GDM1 (cell line): Measurements from ENCODE around the gene CENPP.

ENCODE experiments used
- DNase-seq: peaks from one replicate; lab custom pipeline; 2025; lab: John Stamatoyannopoulos, UW

Gene CENPP

GRCh38 chr9:92598382-92598781 lies 272.6 kb downstream of the CENPP start:
- no peak for DNase-seq

- DNase-seq, result no peak
These were observed 274.2 kb downstream of the CENPP start for GRCh38 chr9:92599938-92600461.

- DNase-seq, result no peak
These were observed 274.9 kb downstream of the CENPP start for GRCh38 chr9:92600462-92601261.

- no peak for DNase-seq
These were observed 275.7 kb downstream of the CENPP start for GRCh38 chr9:92601451-92601850.

- no peak for DNase-seq
These were observed 276.7 kb downstream of the CENPP start for GRCh38 chr9:92602413-92602812.

GRCh38 chr9:92603100-92603499 lies 277.3 kb downstream of the CENPP start:
- DNase-seq, result no peak

GRCh38 chr9:92603990-92604389 lies 278.2 kb downstream of the CENPP start:
- no peak for DNase-seq

GRCh38 chr9:92605224-92605623 lies 279.5 kb downstream of the CENPP start:
- DNase-seq, result no peak

- DNase-seq, result no peak
These were observed 281.3 kb downstream of the CENPP start for GRCh38 chr9:92607088-92607487.

GRCh38 chr9:92607773-92608172 lies 282.0 kb downstream of the CENPP start:
- no peak for DNase-seq

GRCh38 chr9:92608241-92608908 lies 282.6 kb downstream of the CENPP start:
- DNase-seq, result no peak

- no peak for DNase-seq
These were observed 283.2 kb downstream of the CENPP start for GRCh38 chr9:92608909-92609445.

- no peak for DNase-seq
These were observed 285.0 kb downstream of the CENPP start for GRCh38 chr9:92610470-92611420.

- no peak for DNase-seq
These were observed 286.0 kb downstream of the CENPP start for GRCh38 chr9:92611621-92612285.

- no peak for DNase-seq
These were observed 286.5 kb downstream of the CENPP start for GRCh38 chr9:92612292-92612691.

GRCh38 chr9:92612816-92613215 lies 287.1 kb downstream of the CENPP start:
- no peak for DNase-seq

GRCh38 chr9:92613268-92614122 lies 287.7 kb downstream of the CENPP start:
- no peak for DNase-seq

GRCh38 chr9:92614123-92614510 lies 288.4 kb downstream of the CENPP start:
- DNase-seq, result no peak

GRCh38 chr9:92614763-92615461 lies 289.2 kb downstream of the CENPP start:
- no peak for DNase-seq

- no peak for DNase-seq
These were observed 290.0 kb downstream of the CENPP start for GRCh38 chr9:92615790-92616189.
